H9 (cell line): ENCODE results near the gene GNPTAB. TPM values are rescaled to one million over a fixed set of nuclear protein-coding genes. Genes with fewer than 3 reads are reported as not detected.

Source experiments
- DNase-seq: peaks from one replicate; pipeline ENCODE4 v3.0.0-alpha.2; 2017
- H2AFZ ChIP-seq: one replicate; pipeline ENCODE4 v1.6.1; 2013; ENCODE audit warnings: mild to moderate bottlenecking, low read length, control low read depth, moderate library complexity
- H2AK5ac ChIP-seq: 2 replicates; pipeline ENCODE4 v1.6.1; 2013; ENCODE audit warnings: low read length, control low read depth, mixed read lengths; ENCODE audit not compliant: insufficient read length
- H2BK120ac ChIP-seq: one replicate; pipeline ENCODE4 v1.6.1; 2013; ENCODE audit warnings: low read depth, mild to moderate bottlenecking, low read length, control low read depth, inconsistent platforms; ENCODE audit not compliant: poor library complexity, severe bottlenecking
- H2BK12ac ChIP-seq: 2 replicates; pipeline ENCODE4 v1.6.1; 2013; ENCODE audit warnings: low read length, control low read depth, mixed read lengths, low read depth; ENCODE audit not compliant: insufficient read length
- H2BK15ac ChIP-seq: 2 replicates; pipeline ENCODE4 v1.6.1; 2013; ENCODE audit warnings: low read depth, low read length, control low read depth
- H2BK20ac ChIP-seq: one replicate; pipeline ENCODE4 v1.6.1; 2013; ENCODE audit warnings: low read depth, mild to moderate bottlenecking, low read length, control low read depth, inconsistent platforms; ENCODE audit not compliant: poor library complexity, severe bottlenecking
- H2BK5ac ChIP-seq: 2 replicates; pipeline ENCODE4 v1.6.1; 2013; ENCODE audit warnings: low read length, control low read depth, mixed read lengths; ENCODE audit not compliant: insufficient read length
- H3K14ac ChIP-seq: 2 replicates; pipeline ENCODE4 v1.6.1; 2013; ENCODE audit warnings: low read length, control low read depth; ENCODE audit not compliant: insufficient read depth
- H3K18ac ChIP-seq: 2 replicates; pipeline ENCODE4 v1.6.1; 2013; ENCODE audit warnings: low read depth, mild to moderate bottlenecking, mixed read lengths, low read length, control low read depth; ENCODE audit not compliant: insufficient read length
- H3K23ac ChIP-seq: 2 replicates; pipeline ENCODE4 v1.6.1; 2013; ENCODE audit warnings: low read length, control low read depth, mixed read lengths, low read depth; ENCODE audit not compliant: insufficient read length
- H3K23me2 ChIP-seq: 2 replicates; pipeline ENCODE4 v1.6.1; 2013; ENCODE audit warnings: low read depth, mild to moderate bottlenecking, mixed read lengths, low read length, control low read depth; ENCODE audit not compliant: insufficient read length, poor library complexity, severe bottlenecking
- H3K27ac ChIP-seq: 2 replicates; pipeline ENCODE4 v1.5.1; 2013; ENCODE audit warnings: low read length, control low read depth, mixed read lengths, low read depth; ENCODE audit not compliant: insufficient read length
- H3K27me3 ChIP-seq: 2 replicates; pipeline ENCODE4 v1.6.1; 2013; ENCODE audit warnings: low read length, control low read depth, inconsistent platforms; ENCODE audit not compliant: insufficient read depth
- H3K4ac ChIP-seq: 2 replicates; pipeline ENCODE4 v1.6.1; 2013; ENCODE audit warnings: low read depth, mild to moderate bottlenecking, control low read depth, inconsistent platforms, low read length, moderate library complexity
- H3K4me1 ChIP-seq: 2 replicates; pipeline ENCODE4 v1.6.1; 2013; ENCODE audit warnings: low read length, control low read depth, inconsistent platforms; ENCODE audit not compliant: insufficient read depth
- H3K4me2 ChIP-seq: 2 replicates; pipeline ENCODE4 v1.6.1; 2013; ENCODE audit warnings: low read length, control low read depth, mixed read lengths; ENCODE audit not compliant: insufficient read length, insufficient read depth
- H3K56ac ChIP-seq: 2 replicates; pipeline ENCODE4 v1.6.1; 2013; ENCODE audit warnings: low read depth, mild to moderate bottlenecking, mixed read lengths, low read length, control low read depth; ENCODE audit not compliant: insufficient read length
- H3K79me1 ChIP-seq: 2 replicates; pipeline ENCODE4 v1.6.1; 2013; ENCODE audit warnings: low read depth, mild to moderate bottlenecking, moderate library complexity, low read length, control low read depth, inconsistent platforms; ENCODE audit not compliant: insufficient read depth, poor library complexity, severe bottlenecking
- H3K79me2 ChIP-seq: 2 replicates; pipeline ENCODE4 v1.6.1; 2013; ENCODE audit warnings: low read length, control low read depth, inconsistent platforms; ENCODE audit not compliant: insufficient read depth
- H3K9ac ChIP-seq: 2 replicates; pipeline ENCODE4 v1.6.1; 2013; ENCODE audit warnings: low read length, control low read depth, mixed read lengths; ENCODE audit not compliant: insufficient read length; ENCODE audit errors: extremely low read depth
- H3K9me3 ChIP-seq: one replicate; pipeline ENCODE4 v1.6.1; 2013; ENCODE audit warnings: low read depth, low read length, inconsistent platforms; ENCODE audit not compliant: control insufficient read depth
- H3T11ph ChIP-seq: one replicate; pipeline ENCODE4 v1.6.1; 2013; ENCODE audit warnings: mild to moderate bottlenecking, low read length, control low read depth, inconsistent platforms
- H4K20me1 ChIP-seq: one replicate; pipeline ENCODE4 v1.6.1; 2013; ENCODE audit not compliant: control insufficient read depth, insufficient read length, insufficient read depth
- H4K5ac ChIP-seq: 2 replicates; pipeline ENCODE4 v1.6.1; 2013; ENCODE audit warnings: low read depth, mild to moderate bottlenecking, mixed read lengths, low read length, control low read depth; ENCODE audit not compliant: insufficient read length
- H4K8ac ChIP-seq: replicated peaks from 2 replicates; pipeline ENCODE4 v1.6.1; 2013; ENCODE audit warnings: low read length, control low read depth, mixed read lengths, low read depth; ENCODE audit not compliant: insufficient read length
- H4K91ac ChIP-seq: 2 replicates; pipeline ENCODE4 v1.6.1; 2013; ENCODE audit warnings: low read depth, mild to moderate bottlenecking, moderate library complexity, mixed read lengths, low read length, control low read depth; ENCODE audit not compliant: insufficient read length
- H3K27ac Mint-ChIP-seq, 3 experiments: 2 replicates in 2 of 3; 3 replicates in 1 of 3; pipeline ENCODE4 v1.8.0; 2020 to 2021; ENCODE audit warnings: mixed read lengths in 3 of 3, mild to moderate bottlenecking in 1 of 3, moderate library complexity in 1 of 3
- H3K27me3 Mint-ChIP-seq: 2 replicates; pipeline ENCODE4 v1.8.0; 2021; ENCODE audit warnings: low read depth, mild to moderate bottlenecking, moderate library complexity, mixed read lengths
- H3K36me3 Mint-ChIP-seq, 3 experiments: 2 replicates in 2 of 3; 3 replicates in 1 of 3; pipeline ENCODE4 v1.8.0; 2020 to 2021; ENCODE audit warnings: low read depth in 3 of 3, mixed read lengths in 3 of 3; ENCODE audit not compliant: insufficient read depth in 1 of 3
- H3K4me1 Mint-ChIP-seq, 2 experiments: 2 replicates each; pipeline ENCODE4 v1.8.0; 2020; ENCODE audit warnings: mixed read lengths in 2 of 2
- H3K4me3 Mint-ChIP-seq, 2 experiments: 2 replicates in 1 of 2; 3 replicates in 1 of 2; pipeline ENCODE4 v1.8.0; 2020 to 2021; ENCODE audit warnings: mild to moderate bottlenecking in 2 of 2, mixed read lengths in 2 of 2, moderate library complexity in 1 of 2
- H3K9me3 Mint-ChIP-seq, 2 experiments: 2 replicates in 1 of 2; 3 replicates in 1 of 2; pipeline ENCODE4 v1.8.0; 2020; ENCODE audit warnings: mild to moderate bottlenecking in 2 of 2, mixed read lengths in 2 of 2, moderate library complexity in 1 of 2
- CTCF ChIP-seq: fragments of 200-600 bp; sonication (generic); conservative IDR thresholded peaks from 3 replicates; pipeline ENCODE4 v1.8.0; 2021; ENCODE audit warnings: antibody characterized with exemption, mild to moderate bottlenecking
- WGBS: extraction: QIAGEN DNeasy Blood & Tissue Kit; methylation state at CpG from one replicate; pipeline ENCODE4 v1.1.7; 2013; ENCODE audit warnings: missing lambda C conversion rate, low lambda C conversion rate, mixed read lengths; ENCODE audit not compliant: insufficient read length; ENCODE audit errors: extremely low coverage; 5-methylcytosine and 5-hydroxymethylcytosine counted together
- total RNA-seq: library from RNA; stranded (reverse); gene quantifications from 2 replicates; pipeline ENCODE4 v1.2.1, GENCODE V29; 2021

Gene GNPTAB
- total RNA-seq, 1 experiment from 2014 or later, result 44.3 TPM

GRCh38 chr12:101696251-101697196 lies 134.2 kb downstream of the GNPTAB start:
- H3K56ac ChIP-seq, result no peak overlapping the region
- no peak for TF ChIP-seq CTCF
- no peaks in the 10 kb centered on the region for H3K9me3 ChIP-seq
- peak overlapping the region; percentile 33; the same call in 1 of the 2 replicates for H3K14ac ChIP-seq
- H2AFZ ChIP-seq, result no peak overlapping the region
- Mint-ChIP-seq H3K4me1 (peaks cover 18 to 24% of the 10 kb centered on the region in 2 experiments), H3K36me3 (peaks cover 0 to 2% (median 0%) of the 10 kb centered on the region in 3 experiments; a peak in 2 of 7 replicates), H3K27ac (no peak overlapping the region), H3K9me3 (no peaks in the 10 kb centered on the region), H3K27me3 (peaks cover 25% of the 10 kb centered on the region), H3K4me3 (peak overlapping the region; percentile 82 to 91)
- H3T11ph ChIP-seq, result no peak overlapping the region
- H3K27me3 ChIP-seq, result peaks cover 8% of the 10 kb centered on the region; the same call in 1 of the 2 replicates
- no peak overlapping the region for H2BK20ac ChIP-seq
- H3K27ac ChIP-seq, result no peak overlapping the region
- no peak overlapping the region for H2BK120ac ChIP-seq
- H3K18ac ChIP-seq, result no peak overlapping the region
- no peak overlapping the region for H4K8ac ChIP-seq
- no CpG with 5 or more reads among the region's 18 CpGs for WGBS
- H2AK5ac ChIP-seq, result no peak overlapping the region
- peaks cover 3% of the 10 kb centered on the region; the same call in 1 of the 2 replicates for H3K4me1 ChIP-seq
- H3K23ac ChIP-seq, result no peak overlapping the region
- H3K79me2 ChIP-seq, result no peaks in the 10 kb centered on the region
- H2BK12ac ChIP-seq, result no peak overlapping the region
- peak overlapping the region; percentile 56 for H3K4me2 ChIP-seq
- H3K79me1 ChIP-seq, result no peaks in the 10 kb centered on the region
- peaks cover 13% of the 10 kb centered on the region for H3K23me2 ChIP-seq
- H4K5ac ChIP-seq, result no peak overlapping the region
- no peak overlapping the region for H2BK15ac ChIP-seq
- DNase-seq, result no peak
- H2BK5ac ChIP-seq, result no peak overlapping the region
- H3K4ac ChIP-seq, result no peak overlapping the region
- no peaks in the 10 kb centered on the region for H4K20me1 ChIP-seq
- H4K91ac ChIP-seq, result no peak overlapping the region
- H3K9ac ChIP-seq, result peak overlapping the region; percentile 61
